AG20443 (cell line): Measurements from ENCODE around the gene RACGAP1.

Source experiments
- DNase-seq: peaks from one replicate; pipeline ENCODE4 v3.0.0; 2012; ENCODE audit warnings: low spot score, mixed read lengths

The RACGAP1 gene

DNA sequence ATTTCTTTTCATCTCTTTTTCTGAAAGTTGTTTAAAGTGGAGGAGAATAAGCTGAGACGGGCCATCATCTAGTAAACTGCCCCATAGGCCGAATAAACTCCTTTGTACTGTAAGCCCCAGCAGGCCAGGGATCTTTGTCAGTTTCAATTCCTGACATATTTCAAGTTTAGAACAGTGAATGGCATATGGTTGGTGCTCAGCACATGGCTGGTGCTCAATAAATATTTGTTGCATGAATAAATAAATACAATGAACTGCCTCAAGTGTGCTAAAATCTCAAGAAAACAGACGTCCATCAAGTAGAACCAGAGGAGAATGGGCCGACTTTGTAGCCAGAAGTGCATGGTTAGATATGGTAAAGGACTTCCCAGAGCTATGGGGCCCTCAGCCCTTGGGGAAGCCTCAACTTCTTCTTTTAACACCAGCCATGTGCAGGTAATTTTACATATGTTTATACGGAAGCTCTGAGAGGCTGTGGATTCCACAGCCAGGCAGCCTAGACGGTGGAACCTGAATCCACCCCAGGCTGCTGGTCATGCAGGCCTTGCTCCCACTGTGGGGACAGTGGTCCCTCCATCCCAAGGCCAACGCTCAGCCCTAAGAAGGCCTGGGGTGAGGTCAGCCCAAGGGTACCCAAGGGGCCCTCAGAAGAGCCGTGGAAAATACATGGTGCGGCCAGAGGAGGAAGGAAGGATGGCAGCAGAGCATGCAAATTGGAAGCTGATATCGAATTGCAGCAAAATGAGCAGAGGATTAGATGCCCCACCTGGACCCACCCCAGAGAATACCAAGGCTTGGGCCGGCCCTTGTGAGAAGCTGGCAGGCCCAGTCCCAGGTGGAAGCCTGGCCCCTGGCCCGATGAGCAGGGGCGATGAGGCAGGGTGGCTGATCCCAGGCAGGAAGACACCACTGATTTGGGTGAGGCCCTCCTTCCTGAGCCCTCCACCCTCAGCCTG, 83.5 kb downstream of the RACGAP1 start:
- DNase-seq: no peak

DNA sequence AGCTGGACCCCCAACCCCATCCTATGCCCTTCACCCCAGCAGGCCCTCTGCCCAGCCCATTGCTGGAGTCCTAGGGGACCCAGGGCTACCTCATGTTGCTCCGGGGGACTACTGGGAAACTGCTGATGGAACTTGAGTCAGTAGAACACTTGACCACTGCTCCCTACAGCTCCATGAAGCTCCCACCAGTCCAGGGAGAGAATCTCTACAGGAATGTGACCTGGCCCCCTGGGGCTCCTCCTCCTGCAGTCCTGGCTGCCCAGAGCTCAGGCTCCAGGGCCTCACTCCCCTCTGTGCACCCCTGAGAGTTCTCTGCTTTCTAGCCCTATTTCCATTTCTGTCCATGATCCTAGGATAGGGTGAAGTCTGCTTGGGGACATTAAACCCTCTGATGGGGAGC, 85.6 kb downstream of the RACGAP1 start:
- no peak for DNase-seq

DNA sequence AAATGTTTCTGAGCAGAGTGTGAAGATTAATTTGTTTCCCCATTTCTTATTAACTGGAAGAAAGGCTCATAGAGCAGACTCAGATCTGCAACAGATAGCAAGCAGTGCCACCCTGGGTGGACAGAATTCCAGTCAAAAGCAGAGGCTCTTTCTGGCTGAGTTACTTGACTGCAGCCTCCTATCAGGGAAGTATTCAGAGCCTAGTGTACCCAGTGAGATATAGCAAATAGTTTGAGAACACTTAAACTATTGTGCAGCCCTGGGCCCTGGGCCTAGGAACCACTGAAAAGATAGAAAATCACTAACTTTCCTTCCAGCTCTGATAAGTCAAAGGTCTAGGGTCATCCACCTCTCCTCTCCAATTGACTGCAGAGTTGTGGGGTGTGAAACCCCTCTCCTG, 86.0 kb downstream of the RACGAP1 start:
- no peak for DNase-seq
